WTC11 (cell line): ENCODE measurements around the gene PLK3. TPM values are rescaled to one million over a fixed set of nuclear protein-coding genes. Genes with fewer than 3 reads are reported as not detected.
"Not testable (repeated sequence)": the region's sequence is repeated elsewhere in the genome, so short reads cannot be mapped to it uniquely, and the experiment has no call there.

Experiments
- ATAC-seq: fragments of 200-7000 bp; cut with Tn5 transposase; 2 replicates; pipeline ENCODE4 v1.10.0; 2021; ENCODE audit warnings: mild to moderate bottlenecking, moderate library complexity
- CTCF ChIA-PET: fragments of 300-600 bp; sonication (Branson Sonifier 250); formaldehyde crosslinking; loops from one replicate; lab custom pipeline; 2021; ENCODE audit warnings: antibody characterized with exemption; lab: Charles Lee
- POLR2A ChIA-PET: fragments of 350-600 bp; sonication (Branson Sonifier 250); formaldehyde crosslinking; loops from one replicate; lab custom pipeline; 2021; ENCODE audit warnings: antibody characterized with exemption; lab: Charles Lee
- DNase-seq: peaks from one replicate; pipeline ENCODE4 v3.0.0; 2021; ENCODE audit warnings: low spot score
- H3K27ac Mint-ChIP-seq: 2 replicates; pipeline ENCODE4 v1.8.0; 2021; ENCODE audit warnings: mixed read lengths
- H3K27me3 Mint-ChIP-seq: 2 replicates; pipeline ENCODE4 v1.8.0; 2021; ENCODE audit warnings: low read depth, mild to moderate bottlenecking, moderate library complexity, mixed read lengths
- H3K36me3 Mint-ChIP-seq: 2 replicates; pipeline ENCODE4 v1.8.0; 2021; ENCODE audit warnings: mixed read lengths
- H3K4me1 Mint-ChIP-seq: 2 replicates; pipeline ENCODE4 v1.8.0; 2022; ENCODE audit warnings: mixed read lengths
- H3K4me3 Mint-ChIP-seq: 2 replicates; pipeline ENCODE4 v1.8.0; 2021; ENCODE audit warnings: mild to moderate bottlenecking, moderate library complexity, mixed read lengths
- H3K9me3 Mint-ChIP-seq: 2 replicates; pipeline ENCODE4 v1.8.0; 2021; ENCODE audit warnings: mixed read lengths
- CBFB ChIP-seq: sonication (generic); formaldehyde crosslinking; IDR thresholded peaks from 2 replicates; pipeline ENCODE4 v1.8.1; 2022; ENCODE audit warnings: mild to moderate bottlenecking, low read depth, missing genetic modification reagents
- CREM ChIP-seq: sonication (generic); formaldehyde crosslinking; IDR thresholded peaks from 2 replicates; pipeline ENCODE4 v1.8.1; 2022; ENCODE audit warnings: mild to moderate bottlenecking, missing genetic modification reagents, moderate library complexity
- EMX1 ChIP-seq: fragments of 250-450 bp; sonication (Bioruptor Pico); IDR thresholded peaks from 2 replicates; pipeline ENCODE4 v1.8.0; 2021; ENCODE audit warnings: mild to moderate bottlenecking
- ETV6 ChIP-seq: sonication (generic); formaldehyde crosslinking; IDR thresholded peaks from 2 replicates; pipeline ENCODE4 v1.8.1; 2022; ENCODE audit warnings: mild to moderate bottlenecking, missing genetic modification reagents
- NFYB ChIP-seq: sonication (generic); formaldehyde crosslinking; conservative IDR thresholded peaks from 2 replicates; pipeline ENCODE4 v1.8.0; 2022; ENCODE audit warnings: low read depth, missing genetic modification reagents
- RELA ChIP-seq: sonication (generic); formaldehyde crosslinking; IDR thresholded peaks from 2 replicates; pipeline ENCODE4 v1.8.1; 2022; ENCODE audit warnings: missing genetic modification reagents, mild to moderate bottlenecking, borderline replicate concordance
- SP1 ChIP-seq: sonication (generic); formaldehyde crosslinking; conservative IDR thresholded peaks from 2 replicates; pipeline ENCODE4 v1.8.1; 2022; ENCODE audit warnings: missing genetic modification reagents
- STAT6 ChIP-seq: sonication (generic); formaldehyde crosslinking; conservative IDR thresholded peaks from 2 replicates; pipeline ENCODE4 v1.8.1; 2023; ENCODE audit warnings: mild to moderate bottlenecking, low read depth, missing genetic modification reagents, moderate library complexity
- TP53 ChIP-seq: sonication (generic); formaldehyde crosslinking; IDR thresholded peaks from 2 replicates; pipeline ENCODE4 v1.8.1; 2023; ENCODE audit warnings: mild to moderate bottlenecking, missing genetic modification reagents
- ZBTB21 ChIP-seq: sonication (generic); formaldehyde crosslinking; IDR thresholded peaks from 2 replicates; pipeline ENCODE4 v1.8.1; 2023; ENCODE audit warnings: mild to moderate bottlenecking, missing genetic modification reagents, borderline replicate concordance
- ZNF671 ChIP-seq: fragments of 250-450 bp; sonication (Bioruptor Pico); IDR thresholded peaks from 2 replicates; pipeline ENCODE4 v1.8.0; 2021; ENCODE audit warnings: mild to moderate bottlenecking
- total RNA-seq: library from RNA; stranded (reverse); gene quantifications from 3 replicates; pipeline ENCODE4 v1.2.3, GENCODE V29; 2021
- TF ChIP-seq, protein P1 (sequence below): fragments of 200-600 bp; IDR thresholded peaks from 2 replicates; pipeline ENCODE4 v1.8.0; 2022; ENCODE audit warnings: antibody characterized with exemption
- TF ChIP-seq, protein P2 (sequence below): sonication (generic); formaldehyde crosslinking; IDR thresholded peaks from 2 replicates; pipeline ENCODE4 v1.8.1; 2022; ENCODE audit warnings: mild to moderate bottlenecking, moderate library complexity, missing genetic modification reagents

The PLK3 gene
- total RNA-seq, 1 experiment from 2014 or later, result 16.4 TPM

GRCh38 chr1:44810101-44810761, 10.1 kb downstream of the PLK3 start:
- TF ChIP-seq RELA (CRISPR knock-in tag) (no peak), NFYB (no peak), SP1 (CRISPR knock-in tag) (no peak)
- TF ChIP-seq, protein P1, sequence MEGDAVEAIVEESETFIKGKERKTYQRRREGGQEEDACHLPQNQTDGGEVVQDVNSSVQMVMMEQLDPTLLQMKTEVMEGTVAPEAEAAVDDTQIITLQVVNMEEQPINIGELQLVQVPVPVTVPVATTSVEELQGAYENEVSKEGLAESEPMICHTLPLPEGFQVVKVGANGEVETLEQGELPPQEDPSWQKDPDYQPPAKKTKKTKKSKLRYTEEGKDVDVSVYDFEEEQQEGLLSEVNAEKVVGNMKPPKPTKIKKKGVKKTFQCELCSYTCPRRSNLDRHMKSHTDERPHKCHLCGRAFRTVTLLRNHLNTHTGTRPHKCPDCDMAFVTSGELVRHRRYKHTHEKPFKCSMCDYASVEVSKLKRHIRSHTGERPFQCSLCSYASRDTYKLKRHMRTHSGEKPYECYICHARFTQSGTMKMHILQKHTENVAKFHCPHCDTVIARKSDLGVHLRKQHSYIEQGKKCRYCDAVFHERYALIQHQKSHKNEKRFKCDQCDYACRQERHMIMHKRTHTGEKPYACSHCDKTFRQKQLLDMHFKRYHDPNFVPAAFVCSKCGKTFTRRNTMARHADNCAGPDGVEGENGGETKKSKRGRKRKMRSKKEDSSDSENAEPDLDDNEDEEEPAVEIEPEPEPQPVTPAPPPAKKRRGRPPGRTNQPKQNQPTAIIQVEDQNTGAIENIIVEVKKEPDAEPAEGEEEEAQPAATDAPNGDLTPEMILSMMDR, result no peak
- Mint-ChIP-seq H3K36me3 (peaks cover 6% of the 10 kb centered on the region), H3K4me1 (peaks cover 38% of the 10 kb centered on the region), H3K27ac (no peak overlapping the region), H3K27me3 (peaks cover 7% of the 10 kb centered on the region), H3K9me3 (no peaks in the 10 kb centered on the region), H3K4me3 (no peak overlapping the region)
- DNase-seq (no peak), ATAC-seq (no peak)
- ChIA-PET POLR2A (interaction anchor here (0.7 to 2.6 kb wide), 5 partner anchors 10 to 189 kb away, joined by 3 to 24 read pairs (median 10); partner anchors contain the start of genes PLK3, PTCH2 and RPS8), CTCF (interaction anchor here (0.7 to 2.8 kb wide), 7 partner anchors 10 to 191 kb away, joined by 3 to 44 read pairs (median 5); partner anchors contain the start of genes PLK3 and RNU5D-1)

GRCh38 chr1:44810762-44811105, 10.6 kb downstream of the PLK3 start:
- not testable (repeated sequence) for DNase-seq, H3K9me3 Mint-ChIP-seq, H3K27ac Mint-ChIP-seq, ATAC-seq, H3K27me3 Mint-ChIP-seq, H3K36me3 Mint-ChIP-seq, H3K4me3 Mint-ChIP-seq
- POLR2A ChIA-PET, result interaction anchor here (0.7 kb wide), 1 partner anchor 189 kb away, joined by 3 read pairs; no protein-coding TSS in a partner anchor
- peaks cover 42% of the 10 kb centered on the region for H3K4me1 Mint-ChIP-seq
- CTCF ChIA-PET, result interaction anchor here (0.7 to 0.9 kb wide), 3 partner anchors 10 to 190 kb away, joined by 3 to 4 read pairs (median 3); partner anchors contain the start of genes PLK3 and RNU5D-1

GRCh38 chr1:44811234-44811633, 11.1 kb downstream of the PLK3 start:
- Mint-ChIP-seq H3K4me1 (peaks cover 42% of the 10 kb centered on the region), H3K27ac (peak overlapping the region; percentile 21; the same call in 1 of the 2 replicates), H3K9me3 (no peaks in the 10 kb centered on the region), H3K4me3 (peak overlapping the region; percentile 3), H3K27me3 (peaks cover 7% of the 10 kb centered on the region), H3K36me3 (peaks cover 5% of the 10 kb centered on the region; the same call in 1 of the 2 replicates)
- DNase-seq (no peak), ATAC-seq (no peak)
- ChIA-PET POLR2A (interaction anchor here (0.7 kb wide), 2 partner anchors 188 to 518 kb away, joined by 3 to 11 read pairs; no protein-coding TSS in a partner anchor), CTCF (interaction anchor here (0.7 to 0.9 kb wide), 3 partner anchors 11 to 190 kb away, joined by 3 to 4 read pairs (median 3); partner anchors contain the start of genes PLK3 and RNU5D-1)
- TF ChIP-seq CBFB (CRISPR knock-in tag), result no peak
- TF ChIP-seq ZBTB21 (CRISPR knock-in tag), result no peak
- no peak for TF ChIP-seq EMX1 (CRISPR knock-in tag)
- TF ChIP-seq ZNF671, result no peak
- no peak for TF ChIP-seq TP53
- TF ChIP-seq, protein P2, sequence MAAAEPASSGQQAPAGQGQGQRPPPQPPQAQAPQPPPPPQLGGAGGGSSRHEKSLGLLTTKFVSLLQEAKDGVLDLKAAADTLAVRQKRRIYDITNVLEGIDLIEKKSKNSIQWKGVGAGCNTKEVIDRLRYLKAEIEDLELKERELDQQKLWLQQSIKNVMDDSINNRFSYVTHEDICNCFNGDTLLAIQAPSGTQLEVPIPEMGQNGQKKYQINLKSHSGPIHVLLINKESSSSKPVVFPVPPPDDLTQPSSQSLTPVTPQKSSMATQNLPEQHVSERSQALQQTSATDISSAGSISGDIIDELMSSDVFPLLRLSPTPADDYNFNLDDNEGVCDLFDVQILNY, result no peak
- no peak for TF ChIP-seq ETV6 (CRISPR knock-in tag)
- no peak for TF ChIP-seq CREM
- TF ChIP-seq STAT6 (CRISPR knock-in tag), result no peak
